PC-3 (cell line): ENCODE measurements around the gene RNF150. TPM values are rescaled to one million over a fixed set of nuclear protein-coding genes. Genes with fewer than 3 reads are reported as not detected.

Source experiments
- ATAC-seq: fragments of 200-7000 bp; cut with Tn5 transposase; 2 replicates; pipeline ENCODE4 v1.9.1; 2020; ENCODE audit warnings: mild to moderate bottlenecking, moderate library complexity
- BruUV-seq: library from RNA; stranded (reverse); fragments of 400-500 nt; replicated peaks from 2 replicates; lab custom pipeline; 2021; lab: Mats Ljungman, UMichigan
- CTCF ChIA-PET: fragments of 300-600 bp; sonication (Branson Sonifier 250); formaldehyde crosslinking; loops from one replicate; lab custom pipeline; 2022; ENCODE audit warnings: antibody characterized with exemption; lab: Charles Lee
- POLR2A ChIA-PET: fragments of 300-600 bp; sonication (Branson Sonifier 250); formaldehyde crosslinking; loops from one replicate; lab custom pipeline; 2022; ENCODE audit warnings: antibody characterized with exemption; ENCODE audit not compliant: unreplicated experiment; lab: Charles Lee
- DNase-seq: peaks from one replicate; pipeline ENCODE4 v3.0.0-alpha.2; 2015
- H2AFZ ChIP-seq: fragments of 300-600 bp; sonication (generic); 2 replicates; pipeline ENCODE4 v1.6.0; 2016; ENCODE audit warnings: antibody characterized with exemption, low read length
- H3F3A ChIP-seq: fragments of 300-600 bp; sonication (generic); one replicate; pipeline ENCODE4 v1.6.0; 2017; ENCODE audit warnings: antibody characterized with exemption, low read length, control low read depth, mild to moderate bottlenecking; ENCODE audit not compliant: unreplicated experiment
- H3K27ac ChIP-seq: fragments of 300-600 bp; sonication (generic); 2 replicates; pipeline ENCODE4 v1.5.1; 2016; ENCODE audit warnings: mild to moderate bottlenecking, low read length
- H3K27me3 ChIP-seq: fragments of 300-600 bp; sonication (generic); 2 replicates; pipeline ENCODE4 v1.6.1; 2016; ENCODE audit warnings: low read length, mixed read lengths
- H3K36me3 ChIP-seq: fragments of 300-600 bp; sonication (generic); 2 replicates; pipeline ENCODE4 v1.6.1; 2016; ENCODE audit warnings: low read depth, mixed run types, low read length, mixed read lengths
- H3K4me1 ChIP-seq: fragments of 300-600 bp; sonication (generic); 2 replicates; pipeline ENCODE4 v1.5.1; 2016; ENCODE audit warnings: low read length; ENCODE audit not compliant: insufficient read depth
- H3K4me2 ChIP-seq: fragments of 300-600 bp; sonication (generic); 2 replicates; pipeline ENCODE4 v1.6.0; 2016; ENCODE audit warnings: low read length
- H3K4me3 ChIP-seq: fragments of 300-600 bp; sonication (generic); 2 replicates; pipeline ENCODE4 v1.5.1; 2016; ENCODE audit warnings: mild to moderate bottlenecking, low read length, mixed read lengths
- H3K79me2 ChIP-seq: fragments of 300-600 bp; sonication (generic); 2 replicates; pipeline ENCODE4 v1.6.1; 2017; ENCODE audit warnings: low read length, mixed read lengths
- H3K9ac ChIP-seq: fragments of 300-600 bp; sonication (generic); 2 replicates; pipeline ENCODE4 v1.6.0; 2016; ENCODE audit warnings: mild to moderate bottlenecking, low read length
- H3K9me2 ChIP-seq: fragments of 300-600 bp; sonication (generic); replicated peaks from 2 replicates; pipeline ENCODE4 v1.6.1; 2016; ENCODE audit warnings: mixed run types, low read length, mixed read lengths
- H3K9me3 ChIP-seq: fragments of 300-600 bp; sonication (generic); 2 replicates; pipeline ENCODE4 v1.6.1; 2016; ENCODE audit warnings: low read length, mixed read lengths
- H4K20me1 ChIP-seq: fragments of 300-600 bp; sonication (generic); 2 replicates; pipeline ENCODE4 v1.6.1; 2016; ENCODE audit warnings: low read length, mixed read lengths
- CTCF ChIP-seq: fragments of 300-600 bp; sonication (generic); conservative IDR thresholded peaks from 2 replicates; pipeline ENCODE4 v1.5.1; 2017; ENCODE audit warnings: antibody characterized with exemption, low read depth, mild to moderate bottlenecking, low read length
- EZH2 ChIP-seq: fragments of 300-600 bp; sonication (generic); IDR thresholded peaks from one replicate; pipeline ENCODE4 v1.6.1; 2017; ENCODE audit warnings: antibody characterized with exemption, mild to moderate bottlenecking, low read length; ENCODE audit not compliant: unreplicated experiment
- EZH2phosphoT487 ChIP-seq: fragments of 300-600 bp; sonication (generic); IDR thresholded peaks from 2 replicates; pipeline ENCODE4 v1.6.1; 2018; ENCODE audit warnings: mild to moderate bottlenecking, antibody characterized with exemption, low read length, borderline replicate concordance
- intact Hi-C: fragments of 100-400 bp; cut with micrococcal nuclease; formaldehyde crosslinking; loops from 2 replicates; pipeline ENCODE4 v1.9.0; 2023
- total RNA-seq: library from RNA; depleted of rRNA; stranded (reverse); fragments of >200 nt; gene quantifications from 2 replicates; pipeline ENCODE4 v1.2.3, GENCODE V29; 2014

RNF150 gene
- total RNA-seq, 1 experiment from 2014 or later = 0.55 TPM

- peak; percentile 79 for DNase-seq
Measured at GRCh38 chr4:140884431-140885058, 248.7 kb downstream of the RNF150 start.

GRCh38 chr4:140877781-140878180 lies 255.5 kb downstream of the RNF150 start:
- Histone ChIP-seq H3K9ac (no peak overlapping the region), H3K36me3 (no peaks in the 10 kb centered on the region), H3K4me2 (no peak overlapping the region), H2AFZ (no peak overlapping the region), H3K79me2 (no peaks in the 10 kb centered on the region), H4K20me1 (no peaks in the 10 kb centered on the region), H3K9me3 (no peaks in the 10 kb centered on the region), H3K9me2 (no peaks in the 10 kb centered on the region), H3K4me1 (no peaks in the 10 kb centered on the region), H3K27me3 (peaks cover 4% of the 10 kb centered on the region), H3K27ac (no peak overlapping the region), H3K4me3 (no peak overlapping the region), H3F3A (no peaks in the 10 kb centered on the region)
- ChIA-PET CTCF (no interaction called here), POLR2A (no interaction called here)
- no TSS peak for BruUV-seq
- intact Hi-C loops = no loop called here
- DNase-seq = no peak
- no peak for TF ChIP-seq EZH2
- no peak for TF ChIP-seq EZH2phosphoT487
- TF ChIP-seq CTCF = no peak
- no peak for ATAC-seq

More at GRCh38 chr4:140884431-140885058, 248.7 kb downstream of the RNF150 start:
- H3K9me2 ChIP-seq = no peaks in the 10 kb centered on the region
- H3K9me3 ChIP-seq = no peaks in the 10 kb centered on the region
- no peak overlapping the region for H3K27ac ChIP-seq
- peaks cover 23% of the 10 kb centered on the region for H3K27me3 ChIP-seq
- ChIA-PET CTCF (interaction anchor here (0.6 to 1.0 kb wide), 3 partner anchors 249 to 338 kb away, joined by 3 to 7 read pairs (median 3); partner anchors contain the start of gene RNF150), POLR2A (no interaction called here)
- BruUV-seq = no TSS peak
- H3K36me3 ChIP-seq = no peaks in the 10 kb centered on the region
- no peak overlapping the region for H3K9ac ChIP-seq
- no peak overlapping the region for H3K4me3 ChIP-seq
- peak; percentile 87 for ATAC-seq
- H2AFZ ChIP-seq = 0 out of 2 replicates have a peak overlapping the region, but pooled peaks have one; percentile 29
- H3F3A ChIP-seq = no peaks in the 10 kb centered on the region
- no peaks in the 10 kb centered on the region for H4K20me1 ChIP-seq
- H3K4me1 ChIP-seq = no peaks in the 10 kb centered on the region
- intact Hi-C loops = loop anchor here (1.0 kb wide), 1 partner anchor 23 kb away; no protein-coding TSS in a partner anchor
- H3K79me2 ChIP-seq = no peaks in the 10 kb centered on the region
- TF ChIP-seq CTCF (peak; percentile 85), EZH2 (no peak)
- no peak overlapping the region for H3K4me2 ChIP-seq
